A549 (cell line): ENCODE data around the gene SCNM1. TPM values are rescaled to one million over a fixed set of nuclear protein-coding genes. Genes with fewer than 3 reads are reported as not detected.

ENCODE experiments used
- ATAC-seq, 2 experiments: fragments of 200-7000 bp in 1 of 2; fragments of >200 bp in 1 of 2; cut with Nextera tagmentation in 1 of 2; cut with Tn5 transposase in 1 of 2; 3 replicates each; pipeline versions ENCODE4 v1.8.0 to v1.9.1; 2018 to 2020; ENCODE audit warnings: mild to moderate bottlenecking in 1 of 2, moderate library complexity in 1 of 2
- CTCF ChIA-PET: fragments of 300-600 bp; sonication (Branson Sonifier 250); formaldehyde crosslinking; extraction: SDS; loops from one replicate; lab custom pipeline; 2021; ENCODE audit warnings: antibody characterized with exemption, inconsistent platforms; lab: Yijun Ruan, JAX
- POLR2A ChIA-PET: fragments of 350-600 bp; formaldehyde crosslinking; extraction: SDS; loops from one replicate; lab custom pipeline; 2021; ENCODE audit warnings: antibody characterized with exemption, inconsistent platforms; lab: Yijun Ruan, JAX
- DNase-seq, 2 experiments: peaks; one replicate each; pipeline versions ENCODE4 v3.0.0 to v3.0.0-alpha.2; 2011 to 2016; ENCODE audit warnings: low read depth in 1 of 2, low spot score in 1 of 2
- FAIRE-seq: peaks from 2 replicates; lab custom pipeline; 2011; peaks lifted over from hg19 to GRCh38; lab: Jason Lieb, UNC
- H3K27ac ChIP-seq, 2 experiments: fragments of >200 bp; sonication (Bioruptor Twin); formaldehyde crosslinking; 3 replicates each; pipeline ENCODE4 v1.5.1; 2016 to 2017
- H3K4me1 ChIP-seq: fragments of >200 bp; sonication (Bioruptor Twin); formaldehyde crosslinking; 3 replicates; pipeline ENCODE4 v1.6.1; 2016
- H3K4me2 ChIP-seq: fragments of >200 bp; sonication (Bioruptor Twin); formaldehyde crosslinking; 3 replicates; pipeline ENCODE4 v1.6.1; 2016
- H3K4me3 ChIP-seq: fragments of >200 bp; sonication (Bioruptor Twin); formaldehyde crosslinking; 3 replicates; pipeline ENCODE4 v1.5.1; 2016
- H3K9me3 ChIP-seq: fragments of >200 bp; sonication (Bioruptor Twin); formaldehyde crosslinking; 3 replicates; pipeline ENCODE4 v1.6.1; 2016
- BCL3 ChIP-seq: fragments of >200 bp; sonication (Bioruptor Twin); formaldehyde crosslinking; IDR thresholded peaks from 3 replicates; pipeline ENCODE4 v1.6.1; 2016
- BHLHE40 ChIP-seq: IDR thresholded peaks from 2 replicates; pipeline ENCODE4 v1.6.1; 2012; ENCODE audit warnings: low read depth, low read length, inconsistent platforms
- CEBPB ChIP-seq, 2 experiments: fragments of >200 bp in 1 of 2; sonication (Bioruptor Twin) in 1 of 2; formaldehyde crosslinking in 1 of 2; IDR thresholded peaks; 2 replicates each; pipeline ENCODE4 v1.6.1; 2012 to 2016
- CHD4 ChIP-seq: fragments of 200-600 bp; sonication (generic); IDR thresholded peaks from 2 replicates; pipeline ENCODE4 v1.6.1; 2016; ENCODE audit warnings: antibody characterized with exemption, mild to moderate bottlenecking, borderline replicate concordance
- E2F6 ChIP-seq: IDR thresholded peaks from 2 replicates; pipeline ENCODE4 v1.6.1; 2012; ENCODE audit warnings: low read depth, borderline replicate concordance
- EHF ChIP-seq: fragments of 250-450 bp; sonication (Bioruptor Pico); IDR thresholded peaks from 2 replicates; pipeline ENCODE4 v1.5.0; 2020; ENCODE audit warnings: mild to moderate bottlenecking
- ESRRA ChIP-seq: fragments of 150-350 bp; IDR thresholded peaks from 2 replicates; pipeline ENCODE4 v1.6.1; 2014; ENCODE audit warnings: mild to moderate bottlenecking, low read length, borderline replicate concordance
- FOSB ChIP-seq: fragments of 250-450 bp; sonication (Bioruptor Pico); IDR thresholded peaks from 2 replicates; pipeline ENCODE4 v1.5.0; 2020; ENCODE audit warnings: mild to moderate bottlenecking, moderate library complexity
- FOSL2 ChIP-seq, 2 experiments: fragments of 450-650 bp in 1 of 2; fragments of >200 bp in 1 of 2; sonication (Bioruptor Twin) in 1 of 2; formaldehyde crosslinking; IDR thresholded peaks; 2 replicates each; pipeline versions ENCODE4 v1.5.0 to v1.6.1; 2016 to 2020; ENCODE audit warnings: mild to moderate bottlenecking in 1 of 2, moderate library complexity in 1 of 2
- FOXS1 ChIP-seq: fragments of 250-450 bp; sonication (Bioruptor Pico); IDR thresholded peaks from 2 replicates; pipeline ENCODE4 v1.5.0; 2020; ENCODE audit warnings: mild to moderate bottlenecking, moderate library complexity
- GATA3 ChIP-seq: IDR thresholded peaks from 2 replicates; pipeline ENCODE4 v1.6.1; 2012; ENCODE audit warnings: borderline replicate concordance
- HES2 ChIP-seq: fragments of >200 bp; sonication (Bioruptor Twin); formaldehyde crosslinking; IDR thresholded peaks from 2 replicates; pipeline ENCODE4 v1.6.1; 2016
- HEYL ChIP-seq: fragments of 250-450 bp; sonication (Bioruptor Pico); IDR thresholded peaks from 2 replicates; pipeline ENCODE4 v1.8.0; 2021; ENCODE audit warnings: mild to moderate bottlenecking, moderate library complexity
- JUN ChIP-seq, 2 experiments: fragments of >200 bp; sonication (Bioruptor Twin); formaldehyde crosslinking; IDR thresholded peaks; 2 replicates in 1 of 2; 3 replicates in 1 of 2; pipeline ENCODE4 v1.6.1; 2016 to 2017
- JUNB ChIP-seq: fragments of >200 bp; sonication (Bioruptor Twin); formaldehyde crosslinking; IDR thresholded peaks from 2 replicates; pipeline ENCODE4 v1.6.1; 2016
- NPAS2 ChIP-seq: fragments of 250-450 bp; sonication (Bioruptor Pico); IDR thresholded peaks from 2 replicates; pipeline ENCODE4 v1.8.0; 2022; ENCODE audit warnings: mild to moderate bottlenecking, moderate library complexity, borderline replicate concordance
- PHF8 ChIP-seq: fragments of 200-600 bp; sonication (generic); IDR thresholded peaks from 2 replicates; pipeline ENCODE4 v1.6.1; 2016; ENCODE audit warnings: low read depth, mild to moderate bottlenecking, antibody characterized with exemption, moderate library complexity, borderline replicate concordance
- POLR2AphosphoS2 ChIP-seq: conservative IDR thresholded peaks from 2 replicates; pipeline ENCODE4 v1.6.1; 2012; ENCODE audit warnings: low read length, improper control_type of control experiment, inconsistent platforms
- REST ChIP-seq: fragments of 200-600 bp; sonication (generic); IDR thresholded peaks from 2 replicates; pipeline ENCODE4 v1.6.1; 2016; ENCODE audit warnings: antibody characterized with exemption, mild to moderate bottlenecking, moderate library complexity
- SMC3 ChIP-seq: fragments of >200 bp; sonication (Bioruptor Twin); formaldehyde crosslinking; IDR thresholded peaks from 3 replicates; pipeline ENCODE4 v1.6.1; 2018; ENCODE audit warnings: inconsistent platforms
- TFCP2L1 ChIP-seq: fragments of 250-450 bp; sonication (Bioruptor Pico); IDR thresholded peaks from 2 replicates; pipeline ENCODE4 v1.5.0; 2021; ENCODE audit warnings: mild to moderate bottlenecking
- TP53 ChIP-seq: fragments of 250-450 bp; sonication (Bioruptor Pico); IDR thresholded peaks from 2 replicates; pipeline ENCODE4 v1.5.0; 2021; ENCODE audit warnings: mild to moderate bottlenecking, moderate library complexity
- USF2 ChIP-seq: fragments of 450-650 bp; IDR thresholded peaks from 2 replicates; pipeline ENCODE4 v1.6.1; 2014; ENCODE audit warnings: antibody characterized with exemption
- ZFP36 ChIP-seq: fragments of 450-650 bp; IDR thresholded peaks from 2 replicates; pipeline ENCODE4 v1.6.1; 2014; ENCODE audit warnings: borderline replicate concordance; ENCODE audit not compliant: partially characterized antibody
- WGBS: methylation state at CpG from one replicate; pipeline ENCODE4 v1.1.6; 2017; ENCODE audit errors: missing lambda C conversion rate; 5-methylcytosine and 5-hydroxymethylcytosine counted together
- polyA plus RNA-seq, 4 experiments: library from polyadenylated mRNA; depleted of rRNA in 3 of 4; stranded (reverse); fragments of >200 nt; fragmentation: RNase III in 1 of 4; extraction: RNeasy Plus Mini Kit Qiagen cat#74134 plus additional on column Dnase treatment in 1 of 4; gene quantifications; 2 replicates in 3 of 4; 3 replicates in 1 of 4; pipeline ENCODE4 v1.2.3, GENCODE V29; 2011 to 2017

SCNM1 gene
- polyA plus RNA-seq, 2 of the 4 experiments (the other 2 are of a cell fraction), result 27.9 to 30.9 TPM

- no peak for FAIRE-seq
- Histone ChIP-seq H3K27ac (no peak overlapping the region), H3K4me3 (no peak overlapping the region), H3K9me3 (no peaks in the 10 kb centered on the region), H3K4me2 (no peak overlapping the region), H3K4me1 (peaks cover 10% of the 10 kb centered on the region; the same call in 2 of the 3 replicates)
- 81% methylated on average over 7 of the region's 7 CpGs for WGBS
- no peak for ATAC-seq
- DNase-seq, result no peak
- ChIA-PET POLR2A (no interaction called here), CTCF (interaction anchor here (1.0 to 4.6 kb wide), 4 partner anchors 10 to 57 kb away, joined by 3 to 37 read pairs (median 4); partner anchors contain the start of gene TNFAIP8L2)
- TF ChIP-seq POLR2AphosphoS2, result no peak
- no peak for TF ChIP-seq GATA3
- TF ChIP-seq CEBPB (IDR thresholded peaks at IDR 0.05), result no peak
- TF ChIP-seq NPAS2 (CRISPR knock-in tag), result no peak
- no peak for TF ChIP-seq FOXS1 (CRISPR knock-in tag)
- no peak for TF ChIP-seq BHLHE40
- no peak for TF ChIP-seq CHD4
- no peak for TF ChIP-seq TFCP2L1 (CRISPR knock-in tag)
- no peak for TF ChIP-seq REST
Observed at GRCh38 chr1:151143057-151143435, 22.9 kb upstream of the SCNM1 start.

GRCh38 chr1:151143986-151144385 lies 22.0 kb upstream of the SCNM1 start:
- Histone ChIP-seq H3K27ac (no peak overlapping the region), H3K4me1 (peaks cover 10% of the 10 kb centered on the region; the same call in 2 of the 3 replicates), H3K4me2 (no peak overlapping the region), H3K4me3 (no peak overlapping the region), H3K9me3 (no peaks in the 10 kb centered on the region)
- WGBS, result 76% methylated on average over 5 of the region's 5 CpGs
- FAIRE-seq, result no peak
- DNase-seq, result no peak
- ChIA-PET CTCF (interaction anchor here (0.7 to 4.6 kb wide), 5 partner anchors 9 to 57 kb away, joined by 4 to 37 read pairs (median 4); partner anchors contain the start of gene TNFAIP8L2), POLR2A (no interaction called here)
- TF ChIP-seq PHF8 (no peak), EHF (CRISPR knock-in tag) (no peak), ZFP36 (no peak), JUN (IDR thresholded peaks at IDR 0.05) (no peak), TP53 (no peak), FOSB (CRISPR knock-in tag) (no peak), HES2 (no peak), BCL3 (no peak), JUNB (no peak), USF2 (no peak), E2F6 (no peak), SMC3 (no peak), HEYL (CRISPR knock-in tag) (no peak), NPAS2 (CRISPR knock-in tag) (no peak), FOSL2 (IDR thresholded peaks at IDR 0.05) (no peak), FOSL2 (CRISPR knock-in tag; IDR thresholded peaks at IDR 0.05) (no peak), FOXS1 (CRISPR knock-in tag) (no peak), ESRRA (no peak)
- no peak for ATAC-seq
